Effector memory CD4-positive, alpha-beta T cell (primary cell): ENCODE results near the gene C2orf68.
"Not testable (repeated sequence)": the region's sequence is repeated elsewhere in the genome, so short reads cannot be mapped to it uniquely, and the experiment has no call there.

Experiments
- DNase-seq, 3 donors: peaks; one replicate each; pipeline ENCODE4 v3.0.0-alpha.2; 2020
- H3K27ac ChIP-seq: 2 replicates; pipeline ENCODE4 v1.7.0; 2013; ENCODE audit warnings: mild to moderate bottlenecking, low read length, moderate library complexity; ENCODE audit not compliant: insufficient read depth, poor library complexity, severe bottlenecking
- H3K27me3 ChIP-seq: replicated peaks from 2 replicates; pipeline ENCODE4 v1.7.0; 2013; ENCODE audit warnings: mild to moderate bottlenecking, low read length; ENCODE audit not compliant: insufficient read depth, control insufficient read depth, poor library complexity, severe bottlenecking
- H3K36me3 ChIP-seq: 2 replicates; pipeline ENCODE4 v1.7.0; 2013; ENCODE audit warnings: mild to moderate bottlenecking, low read length, moderate library complexity; ENCODE audit not compliant: control insufficient read depth, insufficient read depth
- H3K4me1 ChIP-seq: 2 replicates; pipeline ENCODE4 v1.7.0; 2013; ENCODE audit warnings: low read length, mild to moderate bottlenecking; ENCODE audit not compliant: control insufficient read depth, insufficient read depth, poor library complexity, severe bottlenecking
- H3K4me3 ChIP-seq: 2 replicates; pipeline ENCODE4 v1.7.0; 2013; ENCODE audit warnings: low read length, low read depth, mild to moderate bottlenecking; ENCODE audit not compliant: insufficient read depth, poor library complexity, severe bottlenecking
- H3K9me3 ChIP-seq: 2 replicates; pipeline ENCODE4 v1.7.0; 2013; ENCODE audit warnings: mild to moderate bottlenecking, low read length, moderate library complexity; ENCODE audit not compliant: control insufficient read depth

Gene C2orf68

DNA sequence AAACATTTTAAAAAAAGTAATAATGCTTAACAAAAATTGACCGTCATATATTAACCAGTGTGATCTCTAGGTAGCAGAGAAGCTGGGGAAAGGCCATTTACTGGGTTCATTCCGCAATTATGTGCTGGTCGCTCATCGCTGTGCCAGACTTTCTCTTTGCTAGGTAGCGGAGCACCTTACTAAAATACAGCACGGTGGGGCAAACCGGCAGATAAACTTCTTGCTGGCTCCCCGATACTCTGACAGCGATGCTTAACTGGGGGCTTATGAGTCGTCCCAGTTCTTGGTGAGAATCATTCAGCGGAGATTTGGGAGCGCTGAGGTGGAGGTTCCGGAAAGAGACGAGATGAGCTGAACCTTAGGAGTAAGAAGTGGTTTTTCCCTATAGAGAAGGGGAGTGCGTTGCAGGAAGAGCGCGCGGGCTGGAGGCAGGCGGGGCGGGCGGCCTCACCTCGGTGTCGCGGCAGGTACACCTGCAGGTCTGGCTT lies 605 bp downstream of the C2orf68 start:
- DNase-seq, result no peak
- no peaks in the 10 kb centered on the region for H3K4me1 ChIP-seq
- peak overlapping the region; percentile 84 for H3K4me3 ChIP-seq
- no peaks in the 10 kb centered on the region for H3K27me3 ChIP-seq
- H3K36me3 ChIP-seq, result peaks cover 10% of the 10 kb centered on the region
- H3K27ac ChIP-seq, result peak overlapping the region; percentile 66
- H3K9me3 ChIP-seq, result no peaks in the 10 kb centered on the region

DNA sequence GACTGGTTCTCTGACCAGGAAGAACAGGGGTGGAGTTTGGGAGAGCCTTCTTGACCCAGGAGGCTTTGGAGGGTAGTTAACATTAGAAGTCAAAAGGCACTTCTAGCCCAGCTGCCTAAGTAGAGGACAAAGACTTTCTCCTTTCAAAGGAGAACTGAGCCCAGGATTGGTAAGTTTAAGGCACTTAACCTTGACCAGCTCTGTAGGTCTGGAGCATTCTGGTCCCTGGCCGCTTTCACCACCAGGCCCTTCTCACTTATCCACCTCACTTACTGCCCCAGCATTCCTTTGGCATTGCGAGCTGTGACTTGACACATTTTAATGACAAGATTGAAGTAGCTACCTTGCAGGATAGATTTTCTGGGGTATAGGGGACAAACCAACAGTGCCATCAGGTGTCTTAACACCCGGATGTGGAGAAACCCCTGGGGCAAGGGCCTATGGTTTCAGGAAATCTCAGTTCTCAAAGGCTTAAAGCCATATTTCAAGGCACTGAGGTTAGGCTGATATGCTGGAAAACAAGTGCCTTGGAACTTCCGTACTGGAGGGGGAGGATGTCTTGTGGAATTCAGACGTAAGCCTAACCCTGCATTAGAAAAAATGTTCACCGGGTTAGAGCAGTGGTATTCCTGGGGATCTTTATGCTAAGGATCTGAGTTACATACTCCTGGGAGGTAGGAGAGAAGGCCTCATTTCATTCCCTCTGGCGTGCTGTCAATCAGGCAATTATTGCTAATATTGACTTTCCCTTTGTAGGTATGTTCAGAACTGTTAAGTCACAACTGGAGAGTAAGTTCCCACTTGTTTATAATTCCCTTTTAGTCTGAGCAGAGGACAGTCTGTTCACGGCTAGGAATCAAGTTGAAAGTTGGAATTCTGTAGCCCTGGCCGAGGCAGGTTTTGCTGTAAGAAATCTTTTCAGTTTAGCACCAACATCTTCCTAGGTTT lies 4.3 kb downstream of the C2orf68 start:
- H3K27ac ChIP-seq, result no peak overlapping the region
- H3K36me3 ChIP-seq, result peaks cover 10% of the 10 kb centered on the region
- no peaks in the 10 kb centered on the region for H3K27me3 ChIP-seq
- H3K9me3 ChIP-seq, result no peaks in the 10 kb centered on the region
- no peak for DNase-seq
- H3K4me1 ChIP-seq, result peaks cover 7% of the 10 kb centered on the region
- no peak overlapping the region for H3K4me3 ChIP-seq

DNA sequence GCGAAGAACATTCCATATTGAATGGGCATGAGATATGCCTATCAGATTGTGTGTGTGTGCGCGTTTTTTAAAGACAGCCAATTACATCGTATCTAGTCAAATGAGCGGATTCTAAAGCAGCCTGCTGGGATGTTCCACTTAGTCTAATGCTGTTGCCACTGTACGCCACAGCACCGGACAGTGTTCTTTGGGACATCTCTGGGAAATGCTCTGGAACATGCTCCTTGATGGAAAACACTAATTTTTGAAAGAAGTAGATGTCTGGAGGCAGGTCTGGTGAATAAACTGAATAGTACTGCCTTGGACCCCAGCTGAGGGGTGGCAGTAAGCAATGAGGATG lies 5.8 kb downstream of the C2orf68 start:
- Histone ChIP-seq H3K36me3 (peaks cover 10% of the 10 kb centered on the region), H3K9me3 (no peaks in the 10 kb centered on the region), H3K4me3 (no peak overlapping the region), H3K27ac (no peak overlapping the region), H3K27me3 (no peaks in the 10 kb centered on the region), H3K4me1 (peaks cover 13% of the 10 kb centered on the region)
- no peak for DNase-seq

DNA sequence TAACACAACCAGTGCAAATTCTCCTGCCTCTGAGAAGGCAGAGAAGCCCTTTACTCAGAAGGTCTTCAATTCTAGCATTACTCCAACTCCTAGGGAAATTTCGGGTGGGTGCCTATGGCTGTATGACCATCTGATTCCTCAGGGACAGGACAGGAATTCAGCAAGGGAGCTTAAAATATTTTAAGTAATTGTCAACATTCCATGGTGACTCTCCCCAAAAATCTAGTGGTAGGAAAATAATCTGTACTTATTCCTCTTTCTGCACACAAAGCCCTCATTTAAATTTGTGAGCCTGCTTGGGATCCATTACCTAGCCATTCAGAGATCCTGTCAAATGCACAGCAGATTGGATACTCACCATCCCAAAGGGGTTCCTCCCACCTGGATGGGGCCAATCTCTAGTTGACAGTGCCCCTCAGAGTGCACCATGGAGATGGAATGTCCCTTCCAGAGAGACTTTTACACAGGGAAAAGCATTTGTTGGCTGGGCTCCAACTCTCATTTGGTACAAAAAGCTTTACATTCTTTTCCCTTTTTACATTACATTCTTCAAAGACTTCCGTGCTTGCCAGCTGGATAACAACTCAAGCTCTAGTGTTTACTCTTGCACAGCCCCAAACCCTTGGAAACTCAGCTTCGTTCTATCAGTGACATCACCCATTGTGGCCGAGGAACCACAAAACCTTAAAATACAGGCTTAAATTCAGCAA lies 6.3 kb downstream of the C2orf68 start:
- Histone ChIP-seq H3K4me3 (no peak overlapping the region), H3K27ac (no peak overlapping the region), H3K4me1 (peaks cover 13% of the 10 kb centered on the region), H3K36me3 (peaks cover 10% of the 10 kb centered on the region), H3K9me3 (no peaks in the 10 kb centered on the region), H3K27me3 (no peaks in the 10 kb centered on the region)
- DNase-seq, result no peak

DNA sequence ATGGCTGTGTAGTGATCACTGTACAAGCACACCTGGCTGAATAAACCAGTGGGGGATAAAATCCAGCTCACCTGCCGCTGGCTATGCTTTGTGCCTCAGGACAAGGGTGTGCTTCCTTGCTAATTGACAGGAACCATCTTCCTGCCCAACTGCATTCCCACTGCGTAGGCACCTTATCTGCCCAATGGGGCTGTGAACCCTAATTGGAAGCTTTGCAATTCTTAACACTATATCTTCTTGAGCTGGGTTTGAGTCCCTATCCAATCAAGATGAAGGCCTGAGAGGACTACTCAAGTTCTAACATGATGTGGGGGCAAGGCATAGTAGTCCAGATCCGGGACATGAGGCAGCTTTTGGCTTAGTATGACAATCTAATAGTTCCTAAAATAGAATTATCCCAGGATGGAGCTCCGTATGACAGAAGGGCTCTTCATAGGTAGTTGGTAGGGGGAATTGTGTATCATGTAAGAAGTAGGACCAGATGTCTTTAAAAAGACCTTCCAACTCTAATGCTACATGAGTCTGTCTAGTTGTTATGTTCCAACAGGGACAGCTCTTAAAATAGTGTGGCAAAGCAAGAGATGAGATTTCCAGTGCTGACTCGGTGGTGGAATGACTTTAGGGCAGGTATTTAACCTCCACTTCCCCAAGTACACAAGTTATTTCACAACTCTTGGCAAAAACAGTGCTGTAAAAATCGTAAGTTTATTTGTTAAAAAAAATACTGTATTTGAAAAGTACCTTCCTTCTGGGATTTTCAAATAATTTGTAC lies 7.1 kb downstream of the C2orf68 start:
- Histone ChIP-seq H3K4me3 (no peak overlapping the region), H3K27ac (no peak overlapping the region), H3K9me3 (no peaks in the 10 kb centered on the region), H3K36me3 (peaks cover 10% of the 10 kb centered on the region), H3K4me1 (peaks cover 13% of the 10 kb centered on the region), H3K27me3 (no peaks in the 10 kb centered on the region)
- no peak for DNase-seq

DNA sequence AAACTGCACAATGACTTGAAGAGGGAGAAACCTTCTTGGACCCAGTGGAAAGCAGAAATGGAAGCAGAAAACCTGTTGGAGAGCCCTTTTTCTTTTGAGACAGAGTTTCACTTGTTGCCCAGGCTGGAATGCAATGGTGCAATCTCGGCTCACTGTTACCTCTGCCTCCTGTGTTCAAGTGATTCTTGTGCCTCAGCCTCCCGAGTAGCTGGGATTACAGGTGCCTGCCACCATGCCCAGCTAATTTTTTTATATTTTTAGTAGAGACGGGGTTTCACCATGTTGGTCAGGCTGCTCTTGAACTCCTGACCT lies 7.8 kb downstream of the C2orf68 start:
- H3K9me3 ChIP-seq, H3K4me3 ChIP-seq, H3K27ac ChIP-seq, H3K27me3 ChIP-seq, DNase-seq: not testable (repeated sequence)
- H3K4me1 ChIP-seq, result peaks cover 13% of the 10 kb centered on the region
- peaks cover 14% of the 10 kb centered on the region for H3K36me3 ChIP-seq

DNA sequence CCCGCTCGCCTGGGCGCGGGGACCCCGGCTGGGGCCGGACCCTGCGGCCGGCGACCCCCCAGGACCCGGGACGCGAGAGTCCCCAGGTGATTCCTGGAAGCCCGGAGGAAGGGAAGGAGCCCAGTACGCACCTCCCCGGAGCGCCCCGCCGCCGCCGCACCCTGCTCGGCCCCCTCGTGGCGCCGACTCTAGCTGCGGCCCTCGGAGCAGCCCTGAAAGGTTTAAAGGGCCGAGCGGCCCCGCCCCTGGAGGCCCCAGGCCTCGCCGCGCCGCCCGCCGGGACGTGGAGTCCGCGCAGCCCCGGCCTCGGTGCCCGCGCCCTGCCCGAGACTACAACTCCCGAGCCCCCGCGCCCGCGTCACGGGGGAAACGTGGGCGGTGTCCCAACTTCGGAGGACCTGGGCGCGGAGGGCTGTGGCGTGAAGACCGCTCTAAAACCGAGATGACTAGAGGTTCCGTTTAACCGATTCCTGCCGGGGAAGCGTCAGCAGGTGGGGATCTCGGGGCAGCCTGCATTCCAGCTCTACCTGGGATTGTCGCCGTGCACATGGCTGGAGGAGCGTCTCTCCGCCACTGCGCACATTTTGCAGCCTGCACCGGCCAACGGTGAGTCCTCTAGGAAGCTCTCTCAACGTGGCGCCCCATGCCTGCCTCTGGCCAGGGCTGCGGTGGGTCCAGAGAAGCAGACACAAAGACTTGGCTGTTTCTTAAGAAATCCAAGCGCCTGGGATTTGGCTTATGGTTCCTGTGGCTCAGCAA lies 9.2 kb downstream of the C2orf68 start, which contains the start of gene TMEM150A:
TSS of gene TMEM150A (minus strand) at position 223 of the 759 bp plus-strand sequence. CDS start 750 bp downstream, outside the sequence.
- peaks cover 19% of the 10 kb centered on the region for H3K36me3 ChIP-seq
- peak; percentile 75 to 77 (median 75) for DNase-seq
- H3K4me1 ChIP-seq, result peaks cover 13% of the 10 kb centered on the region

DNA sequence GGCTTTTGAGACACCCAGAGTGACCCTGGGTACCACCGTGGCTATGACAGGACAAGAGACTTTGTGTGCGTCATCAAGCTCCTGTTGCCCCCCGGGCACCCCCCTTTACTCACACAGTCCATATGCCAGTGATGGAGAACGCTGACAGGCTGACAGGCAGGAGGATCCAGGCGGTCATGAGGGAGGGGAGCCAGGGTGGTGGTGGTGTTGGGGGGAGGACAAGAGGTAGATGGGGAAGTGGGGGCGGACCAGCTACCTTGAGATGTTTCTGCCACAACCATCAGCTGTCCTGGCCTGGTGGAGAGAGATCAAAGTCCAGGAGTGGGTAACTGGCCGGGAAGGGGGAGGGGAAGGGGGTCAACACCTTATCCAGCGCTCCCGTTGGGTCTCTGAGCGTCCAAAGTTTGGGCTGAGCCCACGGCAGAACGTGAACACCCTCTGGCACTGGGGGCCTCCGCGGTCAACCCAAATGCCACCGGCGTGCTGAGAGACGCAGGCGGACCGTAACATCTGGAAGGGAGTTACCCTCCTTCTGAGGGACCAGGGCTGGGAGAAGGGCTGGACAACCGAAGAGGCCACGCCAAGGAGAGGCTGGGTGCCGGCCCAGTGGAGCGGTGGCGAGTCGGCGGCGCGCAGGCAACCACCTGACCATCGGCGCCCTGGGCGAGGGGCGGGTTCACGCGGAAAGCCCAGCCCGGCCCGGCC lies 9.9 kb downstream of the C2orf68 start:
- Histone ChIP-seq H3K36me3 (peaks cover 26% of the 10 kb centered on the region), H3K4me1 (peaks cover 13% of the 10 kb centered on the region), H3K9me3 (no peaks in the 10 kb centered on the region), H3K4me3 (peak overlapping the region; percentile 80), H3K27ac (peak overlapping the region; percentile 70), H3K27me3 (no peaks in the 10 kb centered on the region)
- DNase-seq, result no peak

More for the DNA sequence above, 9.2 kb downstream of the C2orf68 start, which contains the start of gene TMEM150A:
- Histone ChIP-seq H3K27me3 (no peaks in the 10 kb centered on the region), H3K4me3 (peak within 1 kb of the TSS; percentile 80), H3K27ac (peak within 1 kb of the TSS; percentile 70), H3K9me3 (no peaks in the 10 kb centered on the region)
